ENCODE measurements around the gene ARHGEF4.
A peak's percentile ranks its signal among the peaks of the same experiment; 100 is the strongest.

Gene ARHGEF4

DNA sequence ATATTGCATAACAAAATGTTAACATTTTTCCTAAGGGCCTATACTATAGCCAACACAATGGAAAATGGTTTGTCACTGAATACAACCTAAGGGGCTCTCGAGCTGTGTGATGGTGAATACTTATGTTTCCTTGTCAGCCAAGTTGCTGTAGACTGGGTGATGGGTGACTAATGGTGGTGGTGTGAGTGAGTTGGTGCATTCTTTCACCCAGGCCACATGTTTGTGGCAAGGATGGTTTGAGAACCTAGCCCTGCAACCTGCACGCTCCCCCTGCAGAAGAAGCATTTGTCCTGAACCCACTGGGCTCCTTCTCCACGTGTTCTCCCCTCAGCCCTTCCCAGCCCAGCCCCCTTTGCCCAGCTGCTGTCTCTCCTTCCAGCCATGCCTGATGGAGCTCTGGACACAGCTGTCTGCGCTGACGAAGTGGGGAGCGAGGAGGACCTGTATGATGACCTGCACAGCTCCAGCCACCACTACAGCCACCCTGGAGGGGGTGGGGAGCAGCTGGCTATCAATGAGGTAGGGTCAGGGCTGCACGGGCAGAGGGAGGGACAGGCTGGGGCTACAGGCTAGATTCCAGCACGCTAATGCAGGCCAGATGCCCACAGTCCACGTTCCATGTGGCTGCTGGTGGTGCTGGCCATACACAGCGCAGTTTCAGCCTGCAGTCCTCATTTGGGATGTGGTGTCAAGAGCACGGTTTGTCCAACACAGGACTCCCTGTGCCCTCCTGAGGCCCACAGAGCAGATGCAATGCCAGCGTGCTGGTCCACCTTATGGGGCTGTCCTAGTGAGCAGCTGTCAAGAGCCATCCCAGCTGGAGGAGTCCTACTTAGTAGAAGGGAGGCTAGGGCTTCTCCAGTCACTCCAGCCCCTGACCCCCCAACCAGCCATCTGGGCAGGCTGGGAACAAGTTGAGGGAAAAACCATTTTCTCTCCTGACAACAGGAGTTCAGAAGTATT is 191.1 kb downstream of the ARHGEF4 start:
- no peak for DNase-seq

DNA sequence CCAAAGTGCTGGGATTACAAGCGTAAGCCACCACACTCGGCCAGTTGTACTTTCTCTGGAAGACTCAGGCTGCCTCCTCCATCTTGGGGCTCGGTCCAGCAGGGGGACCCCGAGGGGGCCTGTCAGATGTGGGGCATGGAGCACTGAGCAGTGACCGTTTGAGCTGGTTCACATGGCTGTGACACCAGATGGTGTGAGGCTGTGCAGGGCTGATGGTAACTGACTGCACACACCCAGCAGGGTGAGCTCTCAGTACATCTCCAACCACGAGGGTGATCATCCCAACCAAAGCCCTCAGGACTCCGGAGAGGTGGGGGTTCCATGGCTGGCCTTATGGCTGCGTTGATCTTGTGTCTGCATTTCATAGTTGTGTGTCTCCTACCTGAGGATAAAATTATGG is 193.1 kb downstream of the ARHGEF4 start:
- DNase-seq: no peak

DNA sequence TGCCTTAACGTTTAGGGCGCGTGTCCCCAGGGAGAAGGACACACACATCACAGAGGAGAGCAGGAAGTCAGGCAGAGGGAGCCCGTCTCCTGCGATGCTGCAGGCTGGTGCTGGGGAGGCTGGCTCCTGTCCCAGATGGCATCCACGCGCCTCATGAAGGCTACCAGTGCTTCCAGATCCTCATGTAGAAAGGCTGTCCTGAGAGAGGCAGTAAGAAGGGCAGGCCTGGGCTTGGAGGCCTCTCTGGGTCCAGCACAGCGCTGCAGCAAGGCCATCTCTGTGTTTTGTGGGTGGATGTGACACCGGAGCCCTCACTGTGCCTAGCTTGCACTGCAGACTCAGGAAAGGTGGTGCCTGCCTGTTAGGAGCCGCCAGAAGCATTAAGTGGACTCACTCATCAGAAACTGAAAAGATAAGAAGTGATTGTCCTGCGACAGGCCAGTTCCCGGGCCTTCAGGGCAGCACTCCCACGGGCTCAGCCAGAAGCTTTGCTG is 193.8 kb downstream of the ARHGEF4 start:
- DNase-seq: no peak

DNA sequence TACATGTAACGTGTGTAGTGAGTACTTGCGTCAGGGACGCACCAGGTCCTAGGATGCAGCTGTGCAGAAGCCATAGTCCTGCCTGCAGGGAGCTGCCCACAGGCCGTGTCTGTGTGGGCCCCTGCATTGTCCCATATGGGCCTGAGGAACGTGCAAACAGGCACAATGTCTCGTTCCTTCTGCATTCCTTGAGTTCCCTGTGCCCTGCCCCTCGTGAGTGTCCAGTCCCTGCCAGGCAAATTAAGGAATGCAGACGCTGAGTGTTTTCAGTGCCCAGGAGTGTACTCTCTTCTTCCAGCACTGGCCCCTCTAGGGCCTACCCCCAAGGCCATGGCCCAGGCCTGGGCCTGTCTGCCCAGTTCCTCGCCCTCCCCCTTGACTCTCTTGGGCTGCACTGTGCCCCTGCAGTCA is 194.7 kb downstream of the ARHGEF4 start:
- no peak for DNase-seq

DNA sequence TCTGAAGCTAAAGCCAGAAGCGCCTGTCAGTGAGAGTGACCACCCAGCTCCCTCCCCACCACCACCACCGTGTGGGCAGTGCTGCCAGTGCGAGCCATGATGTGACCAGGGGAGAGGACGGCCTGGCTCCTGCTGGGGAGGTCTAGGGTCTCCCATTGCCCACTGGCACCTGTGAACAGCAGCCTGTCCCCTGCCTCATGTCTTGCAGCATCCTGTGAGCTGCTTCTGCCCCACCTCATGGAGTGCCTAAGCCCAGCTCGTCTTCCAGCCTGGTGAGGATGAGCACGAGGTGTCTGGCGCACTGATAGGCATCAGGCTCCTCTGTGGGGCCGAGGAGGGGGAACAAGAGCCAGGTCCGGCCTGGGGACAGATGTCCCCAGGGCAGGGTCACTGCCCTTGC is 195.2 kb downstream of the ARHGEF4 start:
- DNase-seq: no peak

DNA sequence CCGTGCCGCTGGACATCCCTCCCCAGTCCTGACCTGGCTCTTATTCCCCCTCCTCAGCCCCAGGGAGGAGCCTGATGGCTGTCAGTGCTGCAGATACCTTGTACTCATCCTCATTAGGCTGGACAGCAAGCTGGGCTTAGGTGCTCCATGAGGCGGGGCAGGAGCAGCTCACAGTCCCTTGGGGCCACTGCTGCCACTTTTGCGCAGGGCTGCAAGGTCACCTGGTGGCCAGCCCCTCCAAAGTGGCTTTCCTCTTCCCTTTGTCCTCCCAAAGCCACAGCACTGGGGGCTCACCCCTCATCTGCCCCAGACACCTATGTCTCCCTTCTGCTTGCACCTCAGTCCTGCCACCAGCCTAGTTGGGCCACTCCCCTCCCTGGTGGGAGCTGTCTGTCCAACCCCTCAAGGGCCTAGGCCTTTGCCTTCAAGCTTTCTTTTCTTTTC is 195.7 kb downstream of the ARHGEF4 start:
- no peak for DNase-seq

DNA sequence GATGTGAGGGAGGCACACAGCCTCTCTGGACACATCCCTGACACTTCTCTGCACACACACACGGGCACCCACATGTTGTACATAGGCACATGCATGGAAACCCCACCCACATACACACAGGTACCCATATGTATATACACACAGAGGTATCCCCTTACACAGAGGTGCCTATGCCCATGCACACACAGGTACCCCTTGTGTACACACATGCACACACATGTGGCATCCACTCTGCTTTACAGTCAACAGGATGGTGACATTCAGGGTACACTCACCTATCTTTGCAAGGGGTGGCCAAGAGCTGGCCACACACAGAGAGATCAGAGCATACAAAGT is 197.0 kb downstream of the ARHGEF4 start:
- DNase-seq: no peak

DNA sequence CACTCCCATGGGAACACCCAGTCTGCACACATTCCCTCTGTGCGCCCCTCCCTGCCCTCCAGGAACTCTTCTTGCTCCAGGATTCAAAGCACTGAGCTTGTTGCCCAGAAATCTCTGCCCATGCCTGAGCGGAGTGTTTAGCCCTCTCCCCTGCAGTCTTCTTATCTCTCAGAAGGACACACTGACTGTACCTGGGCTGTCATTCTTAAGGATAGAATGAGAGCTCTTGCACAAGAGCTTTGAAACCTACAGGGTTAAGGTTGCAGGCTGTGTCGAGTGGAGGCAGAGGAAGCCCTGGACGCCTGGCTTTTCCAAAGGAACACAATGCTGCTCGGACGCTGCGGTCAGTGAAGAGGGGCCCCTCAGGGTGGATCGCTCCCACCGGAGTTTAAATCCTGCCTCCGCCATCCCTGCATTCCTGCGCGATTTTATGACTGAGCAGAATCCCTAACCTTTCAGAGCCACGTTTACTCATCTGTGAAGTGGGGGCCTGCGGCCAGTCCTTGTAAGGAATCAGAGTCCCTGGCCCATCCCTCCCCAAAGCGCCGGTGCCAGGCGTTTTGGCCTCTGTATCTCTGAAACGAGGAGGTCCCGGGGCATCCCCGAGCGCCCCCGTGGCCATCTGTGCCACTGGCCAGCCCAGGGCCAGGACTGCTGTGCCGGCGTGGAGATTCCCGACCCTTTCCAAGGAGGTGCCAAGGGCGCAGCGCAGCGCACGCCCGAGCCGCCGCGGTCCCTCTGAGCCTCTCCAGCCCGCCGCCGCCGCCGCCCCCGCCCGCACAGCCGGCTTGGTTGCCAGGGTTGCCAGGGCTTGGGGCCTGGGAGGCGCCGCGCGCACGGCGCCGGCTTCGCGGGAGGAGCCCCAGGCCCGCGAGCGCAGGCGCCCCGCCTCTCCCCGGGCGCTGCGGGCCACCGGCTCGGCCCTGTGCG is 197.7 kb downstream of the ARHGEF4 start:
- DNase-seq: peak; percentile 30

DNA sequence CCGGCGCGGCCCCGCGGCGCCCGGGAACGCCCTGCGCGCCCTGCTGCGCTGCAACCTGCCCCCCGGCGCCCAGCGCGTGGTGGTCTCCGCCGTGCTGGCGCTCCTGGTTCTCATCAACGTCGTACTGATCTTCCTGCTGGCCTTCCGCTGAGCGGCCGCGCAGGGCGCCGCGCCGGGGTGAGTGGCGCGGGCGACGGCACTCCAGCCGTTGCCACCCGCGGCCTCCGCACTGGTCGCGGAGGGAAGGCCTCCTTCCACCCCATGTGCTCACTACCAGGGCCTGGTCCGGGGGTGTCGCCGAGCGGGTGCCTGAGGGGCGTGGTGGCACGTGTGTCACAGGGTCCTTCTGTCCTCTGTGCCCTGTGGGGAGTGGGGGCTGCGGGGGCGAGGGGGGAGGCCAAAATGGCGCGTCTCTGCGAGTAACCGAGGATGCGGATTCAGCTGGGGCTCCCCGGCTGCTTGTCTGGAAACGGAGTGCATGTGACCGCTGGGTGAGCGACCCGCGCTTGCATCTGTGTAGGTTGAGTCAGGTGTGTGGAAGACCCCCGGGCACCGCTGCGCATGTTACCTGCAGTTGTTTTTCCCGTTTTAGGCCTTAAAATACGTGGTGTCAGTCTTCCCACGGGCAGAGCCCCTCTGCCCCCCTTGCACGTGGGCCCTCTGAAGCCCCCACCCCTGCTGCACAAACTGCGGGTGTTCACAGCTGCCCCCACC is 198.6 kb downstream of the ARHGEF4 start:
- no peak for DNase-seq

DNA sequence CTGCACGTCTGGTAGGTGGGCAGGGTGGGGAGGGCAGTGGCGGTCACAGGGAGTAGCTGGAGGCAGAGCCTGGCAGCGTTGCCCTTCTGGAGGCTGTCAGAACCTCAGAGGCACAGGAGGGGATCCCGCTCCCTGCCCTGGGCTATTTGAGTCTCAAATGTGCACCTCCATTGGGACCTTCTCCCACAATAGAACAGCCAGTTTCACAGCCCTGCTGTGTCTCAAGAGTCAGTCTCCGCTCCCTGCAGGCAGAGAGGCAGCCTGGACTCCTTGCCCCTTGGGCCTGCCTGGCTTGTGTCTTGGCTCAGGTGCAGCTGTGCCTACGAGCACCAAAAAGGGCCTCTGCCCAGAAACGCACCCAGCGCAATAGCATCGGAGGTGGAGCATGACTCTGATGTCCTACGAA is 199.1 kb downstream of the ARHGEF4 start:
- no peak for DNase-seq

DNA sequence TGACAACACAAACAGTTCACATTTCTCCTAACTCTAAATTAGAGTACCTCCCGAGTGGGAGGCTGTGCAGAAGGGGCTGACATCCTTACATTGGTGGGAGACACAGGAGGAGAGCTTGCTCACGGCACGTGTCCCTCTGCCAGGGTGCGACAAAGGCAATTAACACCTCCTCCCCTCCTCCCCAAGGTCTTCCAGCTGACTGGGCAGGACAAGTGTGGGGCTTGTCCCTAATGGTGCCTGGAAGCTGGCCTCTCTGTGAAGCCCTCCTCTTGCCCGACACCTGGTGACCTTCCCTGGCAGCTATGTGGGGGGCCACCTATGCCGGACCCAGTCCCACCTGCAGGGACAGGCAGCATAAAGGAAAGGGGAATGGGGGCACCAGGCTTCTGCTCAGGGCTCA is 199.6 kb downstream of the ARHGEF4 start:
- DNase-seq: no peak

DNA sequence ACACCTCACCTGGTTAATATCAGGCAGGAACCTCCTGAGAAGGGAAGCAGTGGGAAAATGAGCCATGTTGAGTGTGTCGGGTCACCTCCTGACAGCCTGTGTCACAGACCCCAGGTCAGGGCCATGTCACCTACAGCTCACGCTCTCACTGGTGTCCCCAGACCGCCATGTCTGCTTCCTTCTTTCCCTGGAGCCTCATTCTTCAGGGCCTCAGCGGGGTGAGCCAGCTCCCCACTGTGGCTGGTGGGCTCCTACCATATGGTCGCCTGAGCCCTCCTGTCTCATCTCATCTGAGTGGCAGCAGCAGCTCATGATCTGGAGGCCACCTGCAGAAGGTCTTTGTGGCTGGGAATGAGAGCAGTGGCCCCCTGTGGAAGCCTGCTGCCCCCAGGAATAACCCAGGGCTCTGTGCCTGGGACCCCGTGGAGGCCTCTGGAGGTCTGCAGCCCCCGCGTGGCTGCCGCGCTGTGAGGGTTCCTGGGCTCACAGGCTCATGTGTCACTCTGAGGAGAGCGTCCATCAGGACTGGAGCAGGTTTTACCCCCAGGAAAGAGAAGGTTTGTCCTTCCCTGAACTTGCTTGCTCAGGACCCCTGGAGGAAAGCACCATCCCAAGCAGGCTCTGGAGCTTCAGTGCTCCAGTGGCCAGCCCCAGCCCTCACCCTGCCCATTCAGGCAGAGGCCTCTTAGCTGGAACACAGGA is 200.1 kb downstream of the ARHGEF4 start:
- DNase-seq: no peak

DNA sequence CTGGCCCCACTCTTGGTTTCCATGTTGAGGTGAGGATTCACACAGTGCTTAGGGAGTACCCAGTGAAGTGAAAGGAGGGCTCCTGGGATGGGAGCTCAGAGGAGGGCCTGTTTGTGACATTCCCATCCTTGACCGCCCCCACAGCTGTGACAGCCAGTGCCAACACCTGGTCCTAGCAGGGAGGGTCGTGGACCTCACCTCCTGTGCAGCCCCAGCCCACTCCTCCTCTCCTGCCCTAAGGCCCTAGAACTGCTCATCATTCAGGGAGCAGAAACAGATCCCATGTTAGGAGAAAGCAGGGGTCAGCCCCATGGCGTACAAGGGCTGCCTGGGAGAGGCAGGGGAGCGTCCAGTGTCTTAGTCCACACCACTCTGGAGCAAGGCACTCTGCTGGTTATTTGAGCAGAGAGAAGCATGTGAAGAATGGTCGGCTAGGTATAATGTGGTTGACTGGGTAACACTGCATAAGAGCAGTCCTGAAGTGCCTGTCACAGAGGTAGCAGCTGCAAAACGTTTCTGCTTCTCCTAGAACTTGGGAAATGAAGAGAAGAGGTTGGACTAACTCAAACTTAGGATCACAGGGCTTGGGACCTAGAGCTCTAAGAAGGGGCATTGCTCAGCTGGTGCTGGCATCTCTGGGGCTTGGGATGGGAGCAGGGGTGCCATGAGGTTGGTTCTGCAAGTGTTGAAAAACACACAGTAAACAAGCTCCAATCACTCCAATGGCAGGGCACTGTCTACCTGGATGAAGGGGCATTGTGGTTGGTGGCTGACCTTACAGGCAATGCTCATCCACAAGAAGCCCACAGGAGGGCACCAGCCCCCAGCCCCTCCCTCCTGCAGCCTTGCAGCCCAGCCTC is 200.9 kb downstream of the ARHGEF4 start:
- no peak for DNase-seq

DNA sequence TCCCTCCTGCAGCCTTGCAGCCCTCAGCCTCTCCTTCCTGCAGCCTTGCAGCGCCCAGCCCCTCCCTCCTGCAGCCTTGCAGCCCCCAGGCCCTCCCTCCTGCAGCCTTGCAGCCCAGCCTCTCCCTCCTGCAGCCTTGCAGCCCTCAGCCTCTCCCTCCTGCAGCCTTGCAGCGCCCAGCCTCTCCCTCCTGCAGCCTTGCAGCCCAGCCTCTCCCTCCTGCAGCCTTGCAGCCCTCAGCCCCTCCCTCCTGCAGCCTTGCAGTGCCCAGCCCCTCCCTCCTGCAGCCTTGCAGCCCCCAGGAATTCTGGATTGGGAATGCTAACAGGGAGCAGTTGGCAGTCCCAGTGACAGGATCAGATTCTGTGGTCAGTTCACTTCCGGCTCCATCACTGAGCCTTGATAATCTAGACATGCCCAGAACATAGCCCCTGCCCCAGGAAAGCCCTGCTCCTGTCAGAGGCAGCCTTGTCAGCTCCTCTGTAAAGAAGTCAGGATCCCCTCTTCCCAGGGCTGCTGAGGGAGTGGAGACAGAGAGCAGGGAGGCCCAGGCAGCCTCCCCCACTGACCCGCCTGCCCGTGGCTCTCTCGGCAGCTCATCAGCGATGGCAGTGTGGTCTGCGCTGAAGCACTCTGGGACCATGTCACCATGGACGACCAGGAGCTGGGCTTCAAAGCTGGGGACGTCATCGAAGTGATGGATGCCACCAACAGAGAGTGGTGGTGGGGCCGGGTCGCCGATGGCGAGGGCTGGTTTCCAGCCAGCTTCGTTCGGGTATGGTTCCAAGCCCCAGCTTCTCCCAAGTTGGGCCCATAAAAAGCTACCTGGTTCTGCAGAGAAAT is 201.8 kb downstream of the ARHGEF4 start:
- DNase-seq: no peak

DNA sequence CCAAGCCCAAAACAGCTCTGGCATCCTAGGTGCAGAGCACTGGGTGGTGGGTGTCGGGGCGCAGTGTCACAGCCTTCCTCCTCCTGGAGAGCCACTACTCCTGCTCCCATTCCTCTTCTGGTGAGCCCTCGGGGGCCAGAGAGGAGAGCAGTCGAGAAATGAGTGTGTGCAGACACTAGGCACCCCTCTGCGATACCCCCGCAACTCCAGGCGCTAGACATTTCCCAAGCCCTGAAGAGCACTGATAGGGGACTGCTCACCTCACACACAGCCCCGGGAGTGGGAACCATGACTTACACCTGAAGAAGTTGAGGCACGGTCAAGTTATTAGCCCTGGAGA is 202.4 kb downstream of the ARHGEF4 start:
- DNase-seq: no peak

DNA sequence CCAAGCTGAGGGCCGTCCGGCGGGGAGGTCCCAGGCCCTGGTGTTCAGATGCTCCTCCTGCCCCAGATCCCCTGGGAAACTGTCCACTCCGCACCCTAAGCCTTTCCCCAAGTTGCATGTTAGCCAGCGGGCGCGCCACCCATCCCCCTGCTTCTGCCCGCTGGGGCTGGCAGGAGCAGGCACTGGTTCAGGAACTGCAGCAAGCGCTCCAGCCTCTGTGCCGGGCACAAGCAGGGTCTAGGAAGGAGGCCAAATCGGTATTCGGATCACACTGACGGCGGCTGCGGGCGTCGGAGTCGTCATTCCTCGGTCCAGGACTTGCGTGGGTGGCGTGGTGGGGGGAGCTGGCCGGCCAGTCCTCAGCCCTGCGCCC is 202.8 kb downstream of the ARHGEF4 start:
- DNase-seq: no peak

DNA sequence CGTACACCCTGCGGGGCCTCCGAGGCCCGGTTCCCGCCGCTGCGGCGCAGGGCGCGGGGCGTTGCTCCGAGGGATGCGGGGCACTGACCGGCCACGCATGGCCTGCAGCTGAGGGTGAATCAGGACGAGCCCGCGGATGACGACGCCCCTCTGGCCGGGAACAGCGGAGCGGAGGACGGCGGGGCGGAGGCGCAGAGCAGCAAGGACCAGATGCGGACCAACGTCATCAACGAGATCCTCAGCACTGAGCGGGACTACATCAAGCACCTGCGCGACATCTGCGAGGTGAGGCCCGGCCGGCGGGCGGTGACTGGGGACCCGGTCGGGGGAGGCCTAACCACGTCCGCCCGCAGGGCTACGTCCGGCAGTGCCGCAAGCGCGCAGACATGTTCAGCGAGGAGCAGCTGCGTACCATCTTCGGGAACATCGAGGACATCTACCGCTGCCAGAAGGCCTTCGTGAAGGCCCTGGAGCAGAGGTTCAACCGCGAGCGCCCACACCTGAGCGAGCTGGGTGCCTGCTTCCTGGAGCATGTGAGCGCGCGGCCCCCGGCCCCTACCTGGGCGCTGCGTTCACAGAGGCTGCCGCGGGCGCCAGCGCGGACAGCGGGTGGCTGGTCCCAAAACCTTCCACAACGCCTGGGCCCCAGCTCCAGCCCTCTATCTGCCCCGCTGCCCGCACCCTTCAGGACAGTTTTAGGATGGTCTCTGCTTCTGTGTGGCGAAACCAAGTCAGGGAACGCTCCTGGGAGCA is 203.4 kb downstream of the ARHGEF4 start:
- DNase-seq: no peak

DNA sequence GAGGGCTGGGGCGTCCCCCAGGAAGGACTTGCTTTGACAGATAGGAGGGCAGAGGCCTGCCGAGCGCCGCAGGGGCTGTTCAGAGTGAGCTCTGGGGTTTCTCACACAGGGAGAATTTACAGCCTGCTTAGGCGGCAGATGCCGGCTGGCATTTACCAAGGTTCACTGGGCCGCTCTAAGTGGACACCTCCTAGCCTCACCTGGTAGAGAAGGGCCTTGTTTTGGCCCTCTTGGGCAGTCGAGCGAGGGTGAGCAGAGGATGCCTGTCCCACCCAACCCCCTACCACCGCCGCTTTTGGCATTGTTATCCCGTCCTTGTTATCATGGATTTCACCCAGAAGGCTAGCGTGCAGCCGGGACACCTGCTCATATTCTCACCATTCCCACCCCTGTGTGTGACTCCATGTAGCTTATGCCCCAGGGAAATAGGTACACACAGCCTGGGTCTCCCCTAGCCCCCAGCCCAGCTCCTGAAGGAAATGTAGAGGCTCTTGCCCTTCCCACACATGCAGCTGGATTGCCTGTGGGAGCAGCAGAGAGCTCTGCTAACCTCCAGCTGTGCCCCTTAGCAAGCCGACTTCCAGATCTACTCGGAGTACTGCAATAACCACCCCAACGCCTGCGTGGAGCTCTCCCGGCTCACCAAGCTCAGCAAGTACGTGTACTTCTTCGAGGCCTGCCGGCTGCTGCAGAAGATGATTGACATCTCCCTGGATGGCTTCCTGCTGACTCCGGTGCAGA is 204.1 kb downstream of the ARHGEF4 start:
- DNase-seq: no peak

Data from NCI-H1105 treated with DMSO at 0.1 percent for 48 hours (cell line).